K562 (cell line): ENCODE measurements around the gene GPC2. TPM values are rescaled to one million over a fixed set of nuclear protein-coding genes. Genes with fewer than 3 reads are reported as not detected.

Experiments
- CEBPG ChIP-seq, 3 experiments: fragments of 200-800 bp in 1 of 3; sonication (Bioruptor generic) in 1 of 3; sonication (generic) in 1 of 3; formaldehyde crosslinking in 1 of 3; IDR thresholded peaks in 2 of 3; conservative IDR thresholded peaks in 1 of 3; 2 replicates each; pipeline versions ENCODE4 v1.6.1 to v1.8.0; 2016 to 2022; ENCODE audit warnings: missing compliant biosample characterization in 2 of 3, missing genetic modification characterization in 2 of 3, mild to moderate bottlenecking in 1 of 3, missing genetic modification reagents in 1 of 3
- EHMT2 ChIP-seq: fragments of 450-650 bp; IDR thresholded peaks from 2 replicates; pipeline ENCODE4 v1.6.1; 2018; ENCODE audit warnings: antibody characterized with exemption
- EP300 ChIP-seq: IDR thresholded peaks from 2 replicates; pipeline ENCODE4 v1.6.1; 2012; ENCODE audit warnings: low read length, improper control_type of control experiment
- ESRRA ChIP-seq: fragments of 450-650 bp; IDR thresholded peaks from 2 replicates; pipeline ENCODE4 v1.6.1; 2014; ENCODE audit warnings: low read depth, mild to moderate bottlenecking, moderate library complexity, borderline replicate concordance
- FOSL1 ChIP-seq: fragments of 200-800 bp; sonication (Bioruptor generic); conservative IDR thresholded peaks from 2 replicates; pipeline ENCODE4 v1.6.1; 2016; ENCODE audit warnings: missing genetic modification characterization, missing compliant biosample characterization
- HMG20A ChIP-seq: fragments of 450-650 bp; formaldehyde crosslinking; conservative IDR thresholded peaks from 2 replicates; pipeline ENCODE4 v1.4.0; 2020; ENCODE audit warnings: mild to moderate bottlenecking, mixed read lengths
- JUND ChIP-seq, 2 experiments: IDR thresholded peaks; 2 replicates in 1 of 2; 3 replicates in 1 of 2; pipeline ENCODE4 v1.6.1; 2011; ENCODE audit warnings: borderline replicate concordance in 2 of 2, low read depth in 2 of 2, low read length in 2 of 2, improper control_type of control experiment in 1 of 2, missing biosample characterization in 1 of 2, missing genetic modification characterization in 1 of 2, missing genetic modification reagents in 1 of 2
- KDM1A ChIP-seq, 2 experiments: fragments of 450-650 bp; IDR thresholded peaks; 2 replicates each; pipeline ENCODE4 v1.6.1; 2016; ENCODE audit warnings: mild to moderate bottlenecking in 2 of 2
- MTA1 ChIP-seq: fragments of 450-650 bp; IDR thresholded peaks from 2 replicates; pipeline ENCODE4 v1.6.1; 2017; ENCODE audit warnings: borderline replicate concordance
- NRF1 ChIP-seq, 2 experiments: fragments of 450-650 bp; IDR thresholded peaks in 1 of 2; conservative IDR thresholded peaks in 1 of 2; 2 replicates each; pipeline ENCODE4 v1.6.1; 2014; ENCODE audit warnings: mild to moderate bottlenecking in 2 of 2
- POLR2AphosphoS2 ChIP-seq: IDR thresholded peaks from 2 replicates; pipeline ENCODE4 v1.6.1; 2012; ENCODE audit warnings: low read length, improper control_type of control experiment
- SMARCE1 ChIP-seq: fragments of 450-650 bp; IDR thresholded peaks from 2 replicates; pipeline ENCODE4 v1.7.1; 2016; ENCODE audit warnings: mild to moderate bottlenecking
- TAF9B ChIP-seq: fragments of 450-650 bp; IDR thresholded peaks from 2 replicates; pipeline ENCODE4 v1.6.1; 2018; ENCODE audit warnings: mild to moderate bottlenecking; ENCODE audit not compliant: partially characterized antibody
- ZNF3 ChIP-seq: fragments of 250-450 bp; sonication (Bioruptor Pico); IDR thresholded peaks from 2 replicates; pipeline ENCODE4 v1.5.0; 2021; ENCODE audit warnings: mild to moderate bottlenecking, moderate library complexity
- ZNF316 ChIP-seq: fragments of 450-650 bp; IDR thresholded peaks from 2 replicates; pipeline ENCODE4 v1.6.1; 2016
- ZNF324 ChIP-seq: fragments of 250-450 bp; sonication (Bioruptor Pico); IDR thresholded peaks from 2 replicates; pipeline ENCODE4 v1.4.0; 2020; ENCODE audit warnings: mild to moderate bottlenecking
- ZNF696 ChIP-seq: fragments of 250-450 bp; sonication (Bioruptor Pico); conservative IDR thresholded peaks from 2 replicates; pipeline ENCODE4 v1.4.0; 2020; ENCODE audit warnings: mild to moderate bottlenecking, moderate library complexity
- polyA plus RNA-seq, 8 experiments: library from polyadenylated mRNA; depleted of rRNA in 4 of 8; stranded (reverse) in 5 of 8; unstranded in 3 of 8; fragments of >200 nt; fragmentation: Nextera tagmentation in 2 of 8; fragmentation: Illumina TruSeq in 1 of 8; extraction: Ambion mirVana in 2 of 8; extraction: Trizol in 1 of 8; gene quantifications; 2 replicates each; pipeline versions ENCODE4 v1.2.1 to v1.2.3, GENCODE V29; 2011 to 2014; ENCODE audit warnings: inconsistent platforms in 1 of 8, missing spikeins in 1 of 8
- total RNA-seq, 7 experiments: library from RNA; depleted of rRNA in 6 of 7; stranded (reverse); fragments of >200 nt in 6 of 7; fragmentation: Illumina TruSeq in 2 of 7; extraction: Trizol in 2 of 7; gene quantifications; 2 replicates each; pipeline versions ENCODE4 v1.2.1 to v1.2.3, GENCODE V29; 2011 to 2021; ENCODE audit warnings: low replicate concordance in 1 of 7
- TF ChIP-seq, protein P1 (sequence below): fragments of 450-650 bp; IDR thresholded peaks from 2 replicates; pipeline ENCODE4 v1.6.1; 2016
- TF ChIP-seq, protein P2 (sequence below), 2 experiments: fragments of 450-650 bp in 1 of 2; sonication (generic) in 1 of 2; formaldehyde crosslinking in 1 of 2; IDR thresholded peaks; 2 replicates each; pipeline versions ENCODE4 v1.7.1 to v1.9.0; 2016 to 2022; ENCODE audit warnings: inconsistent platforms in 1 of 2, mild to moderate bottlenecking in 1 of 2, missing genetic modification reagents in 1 of 2

GPC2 gene
- total and polyA plus RNA-seq, 9 of the 15 experiments (the other 6 are each of a cell fraction or from before 2014, with no cell fraction given): 0.06 to 7.7 (median 1.4) TPM; not detected in 1

DNA sequence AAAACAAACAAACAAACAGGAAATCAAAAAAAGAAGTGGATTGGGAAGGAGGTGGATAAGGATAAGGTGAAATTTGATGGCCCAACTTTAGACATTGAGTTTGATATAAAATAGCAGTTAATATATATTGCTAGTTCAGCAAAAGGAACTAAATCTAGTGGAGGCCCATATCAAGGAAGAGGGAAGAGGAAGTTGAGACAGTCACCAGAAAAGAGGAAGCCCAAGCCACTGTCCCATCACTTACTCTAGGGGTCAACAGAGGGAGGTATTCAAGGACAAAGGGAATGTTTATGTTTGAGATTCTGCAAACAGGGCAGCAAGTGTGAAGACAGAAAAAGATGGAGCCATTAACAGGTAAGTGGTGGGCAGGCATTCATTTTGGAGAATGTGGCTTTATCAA is 24.8 kb downstream of the GPC2 start (continued):
- TF ChIP-seq, protein P1, sequence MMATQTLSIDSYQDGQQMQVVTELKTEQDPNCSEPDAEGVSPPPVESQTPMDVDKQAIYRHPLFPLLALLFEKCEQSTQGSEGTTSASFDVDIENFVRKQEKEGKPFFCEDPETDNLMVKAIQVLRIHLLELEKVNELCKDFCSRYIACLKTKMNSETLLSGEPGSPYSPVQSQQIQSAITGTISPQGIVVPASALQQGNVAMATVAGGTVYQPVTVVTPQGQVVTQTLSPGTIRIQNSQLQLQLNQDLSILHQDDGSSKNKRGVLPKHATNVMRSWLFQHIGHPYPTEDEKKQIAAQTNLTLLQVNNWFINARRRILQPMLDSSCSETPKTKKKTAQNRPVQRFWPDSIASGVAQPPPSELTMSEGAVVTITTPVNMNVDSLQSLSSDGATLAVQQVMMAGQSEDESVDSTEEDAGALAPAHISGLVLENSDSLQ: peak; percentile 48; the same call in 1 of the 2 replicates
- TF ChIP-seq NRF1 (conservative IDR thresholded peaks at IDR 0.05 in 1 of 2, IDR thresholded peaks at IDR 0.05 in 1 of 2): 0 out of 4 replicates have a peak, but pooled peaks of 1 of the 2 experiments have one; percentile 17
- 0 out of 2 replicates have a peak, but pooled peaks have one; percentile 18 for TF ChIP-seq FOSL1 (tag)
- peak; percentile 78; the same call in 1 of the 2 replicates for TF ChIP-seq EHMT2
- no peak for TF ChIP-seq ZNF696 (CRISPR knock-in tag)
- no peak for TF ChIP-seq HMG20A (CRISPR knock-in tag)
- TF ChIP-seq SMARCE1: peak; percentile 77; the same call in 1 of the 2 replicates
- TF ChIP-seq CEBPG (CRISPR knock-in tag; IDR thresholded peaks at IDR 0.05): no peak
- TF ChIP-seq CEBPG (tag; conservative IDR thresholded peaks at IDR 0.05 in 1 of 2, IDR thresholded peaks at IDR 0.05 in 1 of 2): no peak
- peak; percentile 42; the same call in 1 of the 2 replicates for TF ChIP-seq EP300
- peak; percentile 93 for TF ChIP-seq ZNF316
- 0 out of 2 replicates have a peak, but pooled peaks have one; percentile 24 for TF ChIP-seq JUND (IDR thresholded peaks at IDR 0.05; ENCODE audit: borderline replicate concordance, low read depth, low read length)
- peak; percentile 35; the same call in 1 of the 3 replicates for TF ChIP-seq JUND (tag; IDR thresholded peaks at IDR 0.05; ENCODE audit: borderline replicate concordance, low read depth, low read length)
- TF ChIP-seq ZNF3 (CRISPR knock-in tag): no peak
- TF ChIP-seq ESRRA: peak; percentile 99
- TF ChIP-seq POLR2AphosphoS2: peak; percentile 31; the same call in 1 of the 2 replicates
- TF ChIP-seq TAF9B: no peak
- TF ChIP-seq, protein P2, sequence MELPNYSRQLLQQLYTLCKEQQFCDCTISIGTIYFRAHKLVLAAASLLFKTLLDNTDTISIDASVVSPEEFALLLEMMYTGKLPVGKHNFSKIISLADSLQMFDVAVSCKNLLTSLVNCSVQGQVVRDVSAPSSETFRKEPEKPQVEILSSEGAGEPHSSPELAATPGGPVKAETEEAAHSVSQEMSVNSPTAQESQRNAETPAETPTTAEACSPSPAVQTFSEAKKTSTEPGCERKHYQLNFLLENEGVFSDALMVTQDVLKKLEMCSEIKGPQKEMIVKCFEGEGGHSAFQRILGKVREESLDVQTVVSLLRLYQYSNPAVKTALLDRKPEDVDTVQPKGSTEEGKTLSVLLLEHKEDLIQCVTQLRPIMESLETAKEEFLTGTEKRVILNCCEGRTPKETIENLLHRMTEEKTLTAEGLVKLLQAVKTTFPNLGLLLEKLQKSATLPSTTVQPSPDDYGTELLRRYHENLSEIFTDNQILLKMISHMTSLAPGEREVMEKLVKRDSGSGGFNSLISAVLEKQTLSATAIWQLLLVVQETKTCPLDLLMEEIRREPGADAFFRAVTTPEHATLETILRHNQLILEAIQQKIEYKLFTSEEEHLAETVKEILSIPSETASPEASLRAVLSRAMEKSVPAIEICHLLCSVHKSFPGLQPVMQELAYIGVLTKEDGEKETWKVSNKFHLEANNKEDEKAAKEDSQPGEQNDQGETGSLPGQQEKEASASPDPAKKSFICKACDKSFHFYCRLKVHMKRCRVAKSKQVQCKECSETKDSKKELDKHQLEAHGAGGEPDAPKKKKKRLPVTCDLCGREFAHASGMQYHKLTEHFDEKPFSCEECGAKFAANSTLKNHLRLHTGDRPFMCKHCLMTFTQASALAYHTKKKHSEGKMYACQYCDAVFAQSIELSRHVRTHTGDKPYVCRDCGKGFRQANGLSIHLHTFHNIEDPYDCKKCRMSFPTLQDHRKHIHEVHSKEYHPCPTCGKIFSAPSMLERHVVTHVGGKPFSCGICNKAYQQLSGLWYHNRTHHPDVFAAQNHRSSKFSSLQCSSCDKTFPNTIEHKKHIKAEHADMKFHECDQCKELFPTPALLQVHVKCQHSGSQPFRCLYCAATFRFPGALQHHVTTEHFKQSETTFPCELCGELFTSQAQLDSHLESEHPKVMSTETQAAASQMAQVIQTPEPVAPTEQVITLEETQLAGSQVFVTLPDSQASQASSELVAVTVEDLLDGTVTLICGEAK (IDR thresholded peaks at IDR 0.05): peak; percentile 63; the same call in 1 of the 2 replicates
- TF ChIP-seq, protein P2 (CRISPR knock-in tag; IDR thresholded peaks at IDR 0.05): no peak
- peak; percentile 68; the same call in 1 of the 2 replicates for TF ChIP-seq MTA1
- peak; percentile 27 to 41; a peak in 2 of 4 replicates for TF ChIP-seq KDM1A (IDR thresholded peaks at IDR 0.05)
- no peak for TF ChIP-seq ZNF324
